ENCODE results near the gene UBE2L6. TPM values are rescaled to one million over a fixed set of nuclear protein-coding genes. Genes with fewer than 3 reads are reported as not detected.

Gene UBE2L6
- total and polyA plus RNA-seq, 2 experiments from 2014 or later, result 41.5 to 75.9 TPM

- Histone ChIP-seq H2AFZ (peak overlapping the region; percentile 94), H3F3A (ENCODE audit: insufficient read depth) (0 out of 2 replicates have a peak, but pooled peaks cover 10% of the 10 kb centered on the region), H3K4me2 (ENCODE audit: unreplicated experiment) (peak overlapping the region; percentile 99), H3K79me2 (ENCODE audit: insufficient read depth) (peaks cover 49% of the 10 kb centered on the region), H3K4me1 (ENCODE audit: insufficient read depth) (peaks cover 24% of the 10 kb centered on the region), H3K9ac (peak overlapping the region; percentile 86), H3K27me3 (replicated peaks; ENCODE audit: insufficient read depth) (no peaks in the 10 kb centered on the region), H3K4me3 (peak overlapping the region; percentile 99), H3K9me2 (ENCODE audit: insufficient read depth) (no peaks in the 10 kb centered on the region), H3K9me3 (ENCODE audit: low read depth) (no peaks in the 10 kb centered on the region), H3K27ac (peak overlapping the region; percentile 91), H3K36me3 (ENCODE audit: low read depth) (no peaks in the 10 kb centered on the region), H4K20me1 (ENCODE audit: insufficient read depth) (no peaks in the 10 kb centered on the region)
- peak; percentile 63 for DNase-seq
- in situ Hi-C loops (cut with MboI), result loop anchor here (5.0 kb wide), 1 partner anchor 75 kb away; no protein-coding TSS in a partner anchor
- WGBS, 2 experiments (ENCODE audit: low coverage in 1 of 2, low lambda C conversion rate in 2 of 2, missing lambda C conversion rate in 2 of 2), result 0 to 1% methylated on average over 13 to 15 of the region's 15 CpGs
- TF ChIP-seq EZH2phosphoT487 (IDR thresholded peaks at IDR 0.05; ENCODE audit: insufficient read depth, low read depth) (no peak), EZH2 (IDR thresholded peaks at IDR 0.05; ENCODE audit: insufficient read depth, poor library complexity, severe bottlenecking) (no peak)
Observed at GRCh38 chr11:57566905-57567514, 462 bp downstream of the UBE2L6 start.

DNA sequence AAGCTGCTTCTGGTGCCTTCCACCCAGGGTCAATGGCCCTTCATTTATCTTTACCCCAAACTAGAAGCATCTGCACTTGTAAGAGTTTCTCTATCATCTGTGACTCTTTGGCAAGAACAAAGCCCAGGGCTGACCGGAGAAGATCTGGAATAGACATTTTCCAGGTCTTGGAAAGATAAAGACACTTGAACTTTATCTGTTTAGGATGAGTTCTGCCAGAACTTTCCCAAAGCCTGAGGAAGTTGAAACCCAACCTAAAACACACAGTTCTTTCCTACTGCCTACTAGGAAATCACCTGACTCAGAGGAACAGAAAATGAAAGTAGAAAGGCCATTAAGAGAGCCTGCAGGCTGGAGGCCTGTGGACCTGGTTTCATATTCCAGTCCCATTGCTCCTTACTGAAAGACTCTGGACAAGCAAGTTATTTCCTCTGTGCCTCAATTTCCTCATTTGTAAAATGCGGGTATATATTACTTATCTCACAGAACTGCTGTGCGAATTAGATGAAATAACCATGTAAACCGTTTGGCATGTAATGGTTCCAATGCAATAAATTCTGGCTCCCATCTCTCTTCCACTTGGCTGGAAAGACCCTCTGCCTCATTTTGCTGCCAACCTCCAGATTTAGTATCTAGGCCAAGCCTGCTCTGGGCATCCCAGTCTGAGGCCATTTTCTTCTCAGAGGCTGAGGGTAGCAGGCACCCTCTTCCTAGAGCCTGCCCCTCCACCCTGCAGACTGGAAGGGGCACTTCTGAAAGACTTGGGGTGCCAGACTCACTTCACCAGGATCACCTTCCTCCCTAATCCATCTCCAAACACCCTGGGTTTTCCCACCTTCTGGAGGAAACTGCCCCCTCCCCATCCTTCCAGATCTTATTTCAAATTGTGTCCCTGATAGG, 1.2 kb downstream of the UBE2L6 start:
- 0 out of 2 replicates have a peak, but pooled peaks cover 10% of the 10 kb centered on the region for H3F3A ChIP-seq (ENCODE audit: insufficient read depth)
- H3K36me3 ChIP-seq (ENCODE audit: low read depth), result no peaks in the 10 kb centered on the region
- H4K20me1 ChIP-seq (ENCODE audit: insufficient read depth), result no peaks in the 10 kb centered on the region
- no peaks in the 10 kb centered on the region for H3K9me3 ChIP-seq (ENCODE audit: low read depth)
- H3K27me3 ChIP-seq (replicated peaks; ENCODE audit: insufficient read depth), result no peaks in the 10 kb centered on the region
- peak overlapping the region; percentile 99 for H3K4me3 ChIP-seq
- H3K27ac ChIP-seq, result peak overlapping the region; percentile 65
- DNase-seq, result peak; percentile 73
- no peaks in the 10 kb centered on the region for H3K9me2 ChIP-seq (ENCODE audit: insufficient read depth)
- peak overlapping the region; percentile 86 for H3K9ac ChIP-seq
- in situ Hi-C loops (cut with MboI), result loop anchor here (5.0 kb wide), 1 partner anchor 76 kb away; no protein-coding TSS in a partner anchor
- peak overlapping the region; percentile 99 for H3K4me2 ChIP-seq (ENCODE audit: unreplicated experiment)
- H3K4me1 ChIP-seq (ENCODE audit: insufficient read depth), result peaks cover 24% of the 10 kb centered on the region
- peak overlapping the region; percentile 85 for H2AFZ ChIP-seq
- WGBS, 2 experiments (ENCODE audit: low coverage in 1 of 2, low lambda C conversion rate in 2 of 2, missing lambda C conversion rate in 2 of 2), result 32% methylated on average over 4 of the region's 4 CpGs
- no peak for TF ChIP-seq EZH2 (IDR thresholded peaks at IDR 0.05; ENCODE audit: insufficient read depth, poor library complexity, severe bottlenecking)
- TF ChIP-seq EZH2phosphoT487 (IDR thresholded peaks at IDR 0.05; ENCODE audit: insufficient read depth, low read depth), result no peak
- peaks cover 56% of the 10 kb centered on the region for H3K79me2 ChIP-seq (ENCODE audit: insufficient read depth)

- 0 out of 2 replicates have a peak, but pooled peaks cover 8% of the 10 kb centered on the region for H3F3A ChIP-seq (ENCODE audit: insufficient read depth)
- no peaks in the 10 kb centered on the region for H3K9me2 ChIP-seq (ENCODE audit: insufficient read depth)
- no peak for TF ChIP-seq EZH2phosphoT487 (IDR thresholded peaks at IDR 0.05; ENCODE audit: insufficient read depth, low read depth)
- no peak for TF ChIP-seq EZH2 (IDR thresholded peaks at IDR 0.05; ENCODE audit: insufficient read depth, poor library complexity, severe bottlenecking)
- DNase-seq, result no peak
- in situ Hi-C loops (cut with MboI), result no loop called here
- no peak overlapping the region for H3K27ac ChIP-seq
- no peak overlapping the region for H3K9ac ChIP-seq
- H3K79me2 ChIP-seq (ENCODE audit: insufficient read depth), result peaks cover 61% of the 10 kb centered on the region
- no peaks in the 10 kb centered on the region for H4K20me1 ChIP-seq (ENCODE audit: insufficient read depth)
- H3K4me2 ChIP-seq (ENCODE audit: unreplicated experiment), result no peak overlapping the region
- WGBS, 2 experiments (ENCODE audit: low coverage in 1 of 2, low lambda C conversion rate in 2 of 2, missing lambda C conversion rate in 2 of 2), result 70 to 74% methylated on average over 4 of the region's 4 CpGs
- H2AFZ ChIP-seq, result no peak overlapping the region
- H3K36me3 ChIP-seq (ENCODE audit: low read depth), result peaks cover 12% of the 10 kb centered on the region; the same call in 1 of the 2 replicates
- H3K4me1 ChIP-seq (ENCODE audit: insufficient read depth), result peaks cover 10% of the 10 kb centered on the region; the same call in 1 of the 2 replicates
- H3K9me3 ChIP-seq (ENCODE audit: low read depth), result no peaks in the 10 kb centered on the region
- H3K27me3 ChIP-seq (replicated peaks; ENCODE audit: insufficient read depth), result no peaks in the 10 kb centered on the region
- H3K4me3 ChIP-seq, result no peak overlapping the region
Observed at GRCh38 chr11:57562596-57562995, 4.9 kb downstream of the UBE2L6 start.

- H3K36me3 ChIP-seq (ENCODE audit: low read depth), result peaks cover 16% of the 10 kb centered on the region; the same call in 1 of the 2 replicates
- in situ Hi-C loops (cut with MboI), result no loop called here
- H3K4me3 ChIP-seq, result no peak overlapping the region
- no peak overlapping the region for H3K27ac ChIP-seq
- H2AFZ ChIP-seq, result no peak overlapping the region
- no peak overlapping the region for H3K9ac ChIP-seq
- no peaks in the 10 kb centered on the region for H3K9me2 ChIP-seq (ENCODE audit: insufficient read depth)
- 85 to 92% methylated on average over 4 of the region's 4 CpGs for WGBS, 2 experiments (ENCODE audit: low coverage in 1 of 2, low lambda C conversion rate in 2 of 2, missing lambda C conversion rate in 2 of 2)
- no peaks in the 10 kb centered on the region for H3F3A ChIP-seq (ENCODE audit: insufficient read depth)
- no peaks in the 10 kb centered on the region for H3K9me3 ChIP-seq (ENCODE audit: low read depth)
- no peak overlapping the region for H3K4me2 ChIP-seq (ENCODE audit: unreplicated experiment)
- no peaks in the 10 kb centered on the region for H3K27me3 ChIP-seq (replicated peaks; ENCODE audit: insufficient read depth)
- no peaks in the 10 kb centered on the region for H3K4me1 ChIP-seq (ENCODE audit: insufficient read depth)
- TF ChIP-seq EZH2 (IDR thresholded peaks at IDR 0.05; ENCODE audit: insufficient read depth, poor library complexity, severe bottlenecking) (no peak), EZH2phosphoT487 (IDR thresholded peaks at IDR 0.05; ENCODE audit: insufficient read depth, low read depth) (no peak)
- peaks cover 43% of the 10 kb centered on the region for H3K79me2 ChIP-seq (ENCODE audit: insufficient read depth)
- no peaks in the 10 kb centered on the region for H4K20me1 ChIP-seq (ENCODE audit: insufficient read depth)
- DNase-seq, result no peak
Observed at GRCh38 chr11:57560146-57560545, 7.3 kb downstream of the UBE2L6 start.

Data from GM23248 (cell line).